Gastrocnemius medialis (tissue), 4 donors: Measurements from ENCODE around the gene PODNL1.

Experiments
- POLR2A ChIP-seq, 2 donors: fragments of 450-650 bp; IDR thresholded peaks; one replicate each; pipeline ENCODE4 v1.6.1; 2017; ENCODE audit warnings: antibody characterized with exemption in 2 of 2, mild to moderate bottlenecking in 2 of 2, moderate library complexity in 2 of 2
- TF ChIP-seq, protein P1 (sequence below), 5 experiments: fragments of 450-650 bp in 3 of 5; fragments of 200-600 bp in 2 of 5; sonication (generic) in 2 of 5; IDR thresholded peaks in 4 of 5; conservative IDR thresholded peaks in 1 of 5; 1 replicate in 4 of 5; 2 replicates in 1 of 5; pipeline ENCODE4 v1.5.1; 2016 to 2019; ENCODE audit warnings: antibody characterized with exemption in 5 of 5, mild to moderate bottlenecking in 3 of 5, moderate library complexity in 3 of 5

DNA sequence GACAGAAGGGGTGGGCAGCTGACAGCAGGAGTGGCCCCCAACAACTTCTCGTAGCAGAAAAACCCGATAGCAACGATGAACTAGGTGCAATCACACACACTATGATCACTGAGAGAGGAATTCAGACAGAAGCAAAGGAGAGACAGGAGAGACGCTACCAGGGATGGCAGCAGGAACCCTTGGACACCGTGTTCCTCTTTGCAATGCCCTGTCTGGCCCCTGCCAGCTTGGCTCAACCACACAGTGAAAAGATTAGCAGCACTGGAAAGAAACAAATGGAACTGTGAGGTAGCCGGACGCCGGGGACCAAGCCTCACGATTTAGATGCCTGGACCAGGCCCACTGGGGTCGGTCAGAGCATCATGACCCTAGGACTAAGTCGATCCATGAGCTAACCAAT is 37.7 kb upstream of the PODNL1 start:
- TF ChIP-seq, protein P1, sequence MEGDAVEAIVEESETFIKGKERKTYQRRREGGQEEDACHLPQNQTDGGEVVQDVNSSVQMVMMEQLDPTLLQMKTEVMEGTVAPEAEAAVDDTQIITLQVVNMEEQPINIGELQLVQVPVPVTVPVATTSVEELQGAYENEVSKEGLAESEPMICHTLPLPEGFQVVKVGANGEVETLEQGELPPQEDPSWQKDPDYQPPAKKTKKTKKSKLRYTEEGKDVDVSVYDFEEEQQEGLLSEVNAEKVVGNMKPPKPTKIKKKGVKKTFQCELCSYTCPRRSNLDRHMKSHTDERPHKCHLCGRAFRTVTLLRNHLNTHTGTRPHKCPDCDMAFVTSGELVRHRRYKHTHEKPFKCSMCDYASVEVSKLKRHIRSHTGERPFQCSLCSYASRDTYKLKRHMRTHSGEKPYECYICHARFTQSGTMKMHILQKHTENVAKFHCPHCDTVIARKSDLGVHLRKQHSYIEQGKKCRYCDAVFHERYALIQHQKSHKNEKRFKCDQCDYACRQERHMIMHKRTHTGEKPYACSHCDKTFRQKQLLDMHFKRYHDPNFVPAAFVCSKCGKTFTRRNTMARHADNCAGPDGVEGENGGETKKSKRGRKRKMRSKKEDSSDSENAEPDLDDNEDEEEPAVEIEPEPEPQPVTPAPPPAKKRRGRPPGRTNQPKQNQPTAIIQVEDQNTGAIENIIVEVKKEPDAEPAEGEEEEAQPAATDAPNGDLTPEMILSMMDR (IDR thresholded peaks at IDR 0.05 in 4 of 5, conservative IDR thresholded peaks at IDR 0.05 in 1 of 5): no peak
- TF ChIP-seq POLR2A (IDR thresholded peaks at IDR 0.05): no peak
